Measurements from ENCODE around the gene PTPRT.

PTPRT gene

GRCh38 chr20:42461965-42462593 lies 727.6 kb downstream of the PTPRT start:
- DNase-seq (ENCODE audit: low spot score), result no peak

- DNase-seq (ENCODE audit: low spot score), result no peak
Measured at GRCh38 chr20:42461291-42461690, 728.4 kb downstream of the PTPRT start.

GRCh38 chr20:42447270-42447669 lies 742.4 kb downstream of the PTPRT start:
- DNase-seq (ENCODE audit: low spot score), result no peak

- DNase-seq (ENCODE audit: low spot score), result no peak
Measured at GRCh38 chr20:42444799-42445198, 744.9 kb downstream of the PTPRT start.

GRCh38 chr20:42443200-42443599 lies 746.5 kb downstream of the PTPRT start:
- no peak for DNase-seq (ENCODE audit: low spot score)

GRCh38 chr20:42442716-42443115 lies 747.0 kb downstream of the PTPRT start:
- DNase-seq (ENCODE audit: low spot score), result no peak

- no peak for DNase-seq (ENCODE audit: low spot score)
Measured at GRCh38 chr20:42441864-42442331, 747.8 kb downstream of the PTPRT start.

GRCh38 chr20:42441196-42441863 lies 748.4 kb downstream of the PTPRT start:
- no peak for DNase-seq (ENCODE audit: low spot score)

- no peak for DNase-seq (ENCODE audit: low spot score)
Measured at GRCh38 chr20:42435230-42435629, 754.5 kb downstream of the PTPRT start.

- no peak for DNase-seq (ENCODE audit: low spot score)
Measured at GRCh38 chr20:42432496-42433334, 757.0 kb downstream of the PTPRT start.

GRCh38 chr20:42430598-42430997 lies 759.1 kb downstream of the PTPRT start:
- DNase-seq (ENCODE audit: low spot score), result no peak

GRCh38 chr20:42429761-42430458 lies 759.8 kb downstream of the PTPRT start:
- no peak for DNase-seq (ENCODE audit: low spot score)

- DNase-seq (ENCODE audit: low spot score), result no peak
Measured at GRCh38 chr20:42419814-42420532, 769.7 kb downstream of the PTPRT start.

GRCh38 chr20:42406826-42407225 lies 782.9 kb downstream of the PTPRT start:
- DNase-seq (ENCODE audit: low spot score), result no peak

GRCh38 chr20:42402455-42402854 lies 787.3 kb downstream of the PTPRT start:
- DNase-seq (ENCODE audit: low spot score), result no peak

GRCh38 chr20:42401613-42402012 lies 788.1 kb downstream of the PTPRT start:
- no peak for DNase-seq (ENCODE audit: low spot score)

- DNase-seq (ENCODE audit: low spot score), result no peak
Measured at GRCh38 chr20:42399802-42400201, 789.9 kb downstream of the PTPRT start.

- DNase-seq (ENCODE audit: low spot score), result no peak
Measured at GRCh38 chr20:42392442-42392841, 797.3 kb downstream of the PTPRT start.

- no peak for DNase-seq (ENCODE audit: low spot score)
Measured at GRCh38 chr20:42391807-42392206, 797.9 kb downstream of the PTPRT start.

- DNase-seq (ENCODE audit: low spot score), result no peak
Measured at GRCh38 chr20:42380287-42380686, 809.4 kb downstream of the PTPRT start.

GRCh38 chr20:42379385-42379784 lies 810.3 kb downstream of the PTPRT start:
- DNase-seq (ENCODE audit: low spot score), result no peak

GRCh38 chr20:42378826-42379225 lies 810.9 kb downstream of the PTPRT start:
- no peak for DNase-seq (ENCODE audit: low spot score)
